ENCODE measurements around the gene DDX46.
"Not testable (repeated sequence)": the region's sequence is repeated elsewhere in the genome, so short reads cannot be mapped to it uniquely, and the experiment has no call there.

DDX46 gene

GRCh38 chr5:134784946-134785620, 26.5 kb downstream of the DDX46 start:
- no peak for DNase-seq

DNA sequence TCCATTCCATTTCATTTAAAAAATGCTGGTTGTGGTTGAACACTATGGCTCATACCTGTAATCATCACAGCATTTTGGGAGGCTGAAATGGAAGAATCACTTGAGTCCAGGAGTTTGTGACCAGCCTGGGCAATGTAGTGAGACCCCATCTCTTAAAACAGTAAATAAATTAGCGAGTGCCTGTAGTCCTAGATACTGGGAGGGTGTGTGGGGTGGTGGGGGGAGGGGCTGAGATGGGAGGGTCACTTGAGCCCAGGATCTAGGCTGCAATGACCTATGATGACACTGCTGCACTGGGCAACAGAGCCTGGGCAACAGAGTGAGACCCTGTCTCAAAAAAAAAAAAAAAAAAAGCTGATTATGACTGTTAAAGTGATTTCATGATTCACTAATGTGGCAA, 29.1 kb downstream of the DDX46 start:
- DNase-seq: no peak

GRCh38 chr5:134791580-134791979, 33.0 kb downstream of the DDX46 start:
- no peak for DNase-seq

- DNase-seq: no peak
Observed at GRCh38 chr5:134792286-134792685, 33.7 kb downstream of the DDX46 start.

DNA sequence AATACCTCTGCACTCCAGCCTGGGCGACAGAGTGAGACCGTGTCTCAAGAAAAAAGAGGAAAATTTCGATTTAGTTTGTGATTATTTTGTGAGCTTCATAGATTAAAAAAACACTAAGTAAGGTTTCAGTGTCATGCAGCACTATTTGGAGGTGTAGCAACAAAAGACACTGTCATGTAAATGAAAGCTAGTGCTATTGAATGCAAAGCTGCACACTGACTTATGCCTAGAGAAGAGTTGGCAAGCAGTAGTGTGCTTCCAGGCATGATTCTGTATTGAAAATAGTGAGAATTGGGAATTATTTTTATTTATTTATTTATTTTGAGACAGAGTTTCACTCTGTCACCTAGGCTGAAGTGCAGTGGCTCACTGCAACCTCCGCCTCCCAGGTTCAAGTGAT, 34.5 kb downstream of the DDX46 start:
- no peak for DNase-seq

DNA sequence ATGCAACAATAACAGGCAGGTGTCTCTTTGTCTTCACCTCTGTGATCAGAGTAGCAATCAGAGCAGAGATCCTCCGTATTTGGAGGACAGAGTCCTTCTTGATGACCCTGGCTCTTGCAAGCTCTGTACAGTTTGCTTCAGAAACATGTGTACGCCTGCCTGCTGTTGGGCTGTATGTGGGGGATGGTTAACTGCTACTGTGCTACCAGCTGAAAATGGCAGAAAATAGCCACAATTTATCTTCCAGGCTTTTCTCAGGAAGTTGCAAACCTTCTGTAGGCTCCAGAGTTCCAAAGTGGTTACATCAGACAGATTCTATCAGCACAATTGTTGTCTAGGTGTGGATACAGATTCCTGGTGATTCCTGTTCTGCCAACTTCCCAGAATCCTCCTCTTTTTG, 35.5 kb downstream of the DDX46 start:
- DNase-seq: no peak

GRCh38 chr5:134794819-134795218, 36.2 kb downstream of the DDX46 start:
- no peak for DNase-seq

- DNase-seq: no peak
Observed at GRCh38 chr5:134798468-134798867, 39.9 kb downstream of the DDX46 start.

- DNase-seq: no peak
Observed at GRCh38 chr5:134803821-134804220, 45.2 kb downstream of the DDX46 start.

GRCh38 chr5:134813407-134813806, 54.8 kb downstream of the DDX46 start:
- DNase-seq: no peak

DNA sequence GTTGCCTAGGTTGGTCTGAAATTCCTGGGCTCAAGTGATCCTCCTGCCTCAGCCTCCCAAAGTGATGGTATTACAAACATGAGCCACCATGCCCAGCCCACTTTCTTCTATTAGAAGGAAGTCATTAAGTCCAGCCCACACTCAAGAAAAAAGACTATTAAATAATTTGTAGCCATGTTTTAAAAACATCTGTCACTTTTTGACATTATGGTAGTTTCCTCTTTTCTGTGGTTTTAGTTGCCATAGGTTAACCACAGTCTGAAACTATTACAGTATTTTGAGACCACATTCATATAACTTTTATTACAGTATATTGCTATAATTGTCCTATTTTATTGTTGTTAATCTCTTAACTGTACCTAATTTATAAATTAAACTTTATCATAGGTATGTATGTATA, 55.2 kb downstream of the DDX46 start:
- no peak for DNase-seq

GRCh38 chr5:134817006-134817405, 58.4 kb downstream of the DDX46 start:
- DNase-seq: no peak

DNA sequence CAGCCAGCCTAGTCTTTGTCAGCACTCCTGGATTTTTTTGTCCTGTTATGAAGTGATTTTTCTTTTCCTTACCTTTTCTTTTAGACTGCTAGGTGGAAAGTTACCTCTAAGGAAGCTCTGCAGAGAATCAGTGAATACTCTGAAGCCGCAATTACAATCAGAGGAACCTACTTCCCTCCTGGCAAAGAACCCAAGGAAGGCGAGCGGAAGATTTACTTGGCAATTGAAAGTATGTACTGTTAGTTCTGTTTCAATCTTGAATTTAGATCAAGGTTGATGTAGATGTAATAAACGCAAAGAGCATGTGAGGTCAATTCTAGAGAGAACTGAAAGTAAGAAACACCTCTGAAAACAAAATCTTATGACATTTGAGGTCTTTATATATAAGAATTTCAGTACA, 60.2 kb downstream of the DDX46 start:
- DNase-seq: no peak

DNA sequence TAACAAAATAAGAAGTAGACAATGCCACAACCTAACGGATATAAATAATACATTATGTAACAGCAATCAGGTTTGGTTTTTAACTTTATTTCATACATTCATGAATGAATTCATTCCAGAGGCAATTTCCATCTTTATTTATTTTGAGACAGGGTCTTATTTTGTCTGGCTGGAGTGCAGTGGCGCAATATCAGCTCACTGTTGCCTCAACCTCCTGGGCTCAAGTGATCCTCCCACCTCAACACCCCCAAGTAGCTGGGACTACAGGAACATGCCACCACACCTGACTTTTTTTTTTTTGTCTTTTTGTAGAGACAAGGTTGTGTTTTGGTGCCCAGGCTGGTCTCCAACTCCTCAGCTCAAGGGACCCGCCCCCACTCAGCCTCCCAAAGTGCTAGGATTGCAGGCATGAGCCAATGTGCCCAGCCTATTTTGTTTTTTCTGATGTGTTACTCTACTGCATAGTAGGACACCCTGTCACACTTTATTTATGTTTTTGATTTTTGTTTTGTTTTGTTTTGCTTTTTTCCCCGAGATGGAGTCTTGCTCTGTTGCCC, 60.9 kb downstream of the DDX46 start:
- no peak for DNase-seq

GRCh38 chr5:134821841-134822240, 63.3 kb downstream of the DDX46 start:
- DNase-seq: no peak

GRCh38 chr5:134824681-134825080, 66.1 kb downstream of the DDX46 start:
- DNase-seq: no peak

DNA sequence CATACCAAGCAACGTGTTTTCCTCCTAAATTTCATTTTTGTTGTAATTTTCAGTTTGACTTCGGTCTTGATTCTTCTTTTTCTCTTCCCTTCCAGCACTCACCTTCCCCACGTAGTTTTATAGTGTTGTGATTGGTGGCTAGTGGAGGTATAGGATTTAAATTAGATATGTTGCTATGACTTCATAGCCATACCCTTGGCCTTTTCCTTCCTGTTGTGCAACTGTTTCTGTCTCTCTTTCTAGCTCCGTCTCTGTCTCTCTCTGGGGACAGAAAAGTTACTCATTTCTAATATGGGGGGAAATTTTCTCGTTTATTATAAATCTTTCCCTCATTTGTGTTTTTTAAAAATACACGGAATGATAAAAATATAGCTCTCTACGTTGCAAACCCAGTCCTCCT, 66.6 kb downstream of the DDX46 start:
- no peak for DNase-seq

GRCh38 chr5:134833340-134834032, 74.9 kb downstream of the DDX46 start:
- DNase-seq: no peak

DNA sequence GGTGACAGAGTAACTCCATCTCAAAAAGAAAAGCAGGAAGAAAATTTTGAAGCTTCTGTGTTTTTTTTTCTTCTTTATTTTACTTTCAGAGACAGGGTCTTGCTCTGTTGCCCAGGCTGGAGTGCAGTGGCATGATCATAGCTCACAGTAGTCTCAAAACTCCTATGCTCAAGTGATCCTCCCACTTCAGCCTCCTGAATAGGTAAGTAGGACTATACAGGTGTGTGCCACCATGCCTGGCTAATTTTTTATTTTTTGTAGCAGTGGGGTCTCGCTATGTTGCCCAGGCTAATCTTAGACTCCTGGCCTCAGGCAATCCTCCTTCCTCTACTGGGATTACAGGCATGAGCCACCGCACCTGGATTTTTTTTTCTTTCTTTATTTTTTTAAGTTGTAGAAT, 77.0 kb downstream of the DDX46 start:
- DNase-seq: no peak

DNA sequence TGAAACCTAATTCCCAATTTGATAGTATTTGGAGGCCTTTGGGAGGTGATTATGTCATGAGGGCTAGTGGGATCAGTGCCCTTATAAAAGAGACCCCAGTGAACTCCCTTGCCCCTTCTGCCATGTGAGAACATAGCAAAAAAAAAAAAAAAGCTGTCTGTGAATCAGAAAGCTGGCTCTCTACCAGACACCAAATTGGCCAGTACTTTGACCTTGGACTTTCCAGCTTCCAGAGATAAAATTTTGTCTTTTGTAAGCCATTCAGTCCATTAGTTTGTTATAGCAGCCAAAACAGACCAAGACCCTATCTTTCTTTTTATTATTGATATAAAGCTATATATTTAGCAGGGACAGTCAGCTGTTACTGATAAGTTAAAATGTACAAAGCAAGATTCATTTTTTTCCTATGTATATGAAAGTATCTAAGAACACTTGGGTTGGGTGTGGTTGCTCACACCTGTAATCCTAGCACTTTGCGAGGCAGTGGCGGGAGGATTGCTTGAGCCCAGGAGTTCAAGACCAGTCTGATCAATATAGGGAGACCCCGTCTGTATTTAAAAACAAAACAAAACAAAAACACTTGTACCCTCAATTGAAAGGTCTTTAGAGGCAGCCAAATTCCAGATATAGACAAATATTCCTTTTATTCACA, 79.1 kb downstream of the DDX46 start:
- no peak for DNase-seq

- not testable (repeated sequence) for DNase-seq
Observed at GRCh38 chr5:134838361-134838760, 79.8 kb downstream of the DDX46 start.

- no peak for DNase-seq
Observed at GRCh38 chr5:134840811-134841210, 82.2 kb downstream of the DDX46 start.

DNA sequence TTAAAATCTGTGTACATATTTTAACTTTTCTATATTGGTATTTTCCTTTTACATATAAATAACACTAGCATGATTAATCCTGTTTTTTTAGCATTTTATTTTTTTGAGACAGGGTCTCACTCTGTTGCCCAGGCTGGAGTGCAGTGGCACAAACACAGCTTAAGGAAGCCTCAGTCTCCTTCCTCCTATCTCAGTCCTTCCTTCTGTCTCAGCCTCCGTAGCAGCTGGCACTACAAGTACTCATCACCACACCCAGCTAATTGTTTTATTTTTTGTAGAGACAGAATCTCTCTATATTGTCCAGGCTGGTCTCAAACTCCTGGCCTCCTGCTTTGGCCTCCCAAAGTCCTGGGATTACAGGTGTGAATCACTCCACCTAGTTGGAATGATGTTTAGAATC, 85.7 kb downstream of the DDX46 start:
- no peak for DNase-seq

DNA sequence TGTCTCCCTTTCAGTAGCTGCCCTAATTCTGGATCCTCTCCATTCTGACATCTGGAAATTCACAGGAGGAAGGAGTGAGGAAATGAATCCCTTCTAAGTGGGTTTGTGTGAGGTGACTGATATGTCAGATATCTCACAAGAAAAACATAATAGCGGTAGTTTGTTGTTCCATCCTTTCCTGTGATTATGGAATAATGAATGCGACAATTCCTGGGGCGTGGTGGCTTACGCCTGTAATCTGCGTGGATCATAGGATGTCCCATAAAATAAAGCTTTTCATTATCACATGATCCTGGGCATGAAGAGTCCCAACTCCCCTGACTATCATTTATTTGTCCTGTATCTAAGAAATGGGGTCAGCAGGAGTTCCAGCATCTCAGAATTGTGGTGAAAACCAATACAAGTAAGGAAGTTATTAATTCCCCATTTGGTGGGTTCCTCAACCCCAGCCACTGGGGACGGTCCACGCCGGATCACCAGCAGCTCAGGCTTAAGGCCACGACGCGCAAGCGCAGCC, 86.8 kb downstream of the DDX46 start:
- DNase-seq: no peak

Data from activated CD8-positive, alpha-beta memory T cell treated with anti-CD3 and anti-CD28 coated beads for 24 hours (primary cell).